Peyer's patch (tissue), 4 donors: ENCODE data around the gene SLBP. TPM values are rescaled to one million over a fixed set of nuclear protein-coding genes. Genes with fewer than 3 reads are reported as not detected.

Experiments
- DNase-seq, 3 donors: peaks; one replicate each; pipeline ENCODE4 v3.0.0-alpha.2; 2017 to 2019
- H3K27ac ChIP-seq, 4 donors: fragments of 200-600 bp; sonication (generic); one replicate each; pipeline ENCODE4 v1.5.1; 2016 to 2019
- H3K27me3 ChIP-seq, 2 donors: fragments of 200-600 bp; sonication (generic); one replicate each; pipeline ENCODE4 v1.5.1; 2019
- H3K36me3 ChIP-seq, 3 donors: fragments of 200-600 bp; sonication (generic); one replicate each; pipeline ENCODE4 v1.5.1; 2016 to 2019
- H3K4me1 ChIP-seq, 4 donors: fragments of 200-600 bp; sonication (generic); one replicate each; pipeline ENCODE4 v1.5.1; 2016 to 2019
- H3K4me3 ChIP-seq, 4 donors: fragments of 200-600 bp; sonication (generic); 1 replicate in 3 of 4; 2 replicates in 1 of 4; pipeline ENCODE4 v1.5.1; 2016 to 2019; ENCODE audit warnings: mild to moderate bottlenecking in 1 of 4
- H3K9me3 ChIP-seq, 4 donors: fragments of 200-600 bp; sonication (generic); one replicate each; pipeline ENCODE4 v1.5.1; 2016 to 2019; ENCODE audit warnings: mild to moderate bottlenecking in 1 of 4
- POLR2A ChIP-seq, 2 donors: fragments of 450-650 bp; IDR thresholded peaks; one replicate each; pipeline ENCODE4 v1.5.1; 2017; ENCODE audit warnings: antibody characterized with exemption in 2 of 2, mild to moderate bottlenecking in 2 of 2, moderate library complexity in 2 of 2
- total RNA-seq, 4 donors: library from RNA; depleted of rRNA; stranded (reverse); fragments of >200 nt; gene quantifications; one replicate each; pipeline ENCODE4 v1.1.0, GENCODE V29; 2016
- TF ChIP-seq, protein P1 (sequence below), 6 experiments: fragments of 450-650 bp in 4 of 6; fragments of 200-600 bp in 2 of 6; sonication (generic) in 1 of 6; IDR thresholded peaks; one replicate each; pipeline ENCODE4 v1.5.1; 2017 to 2019; ENCODE audit warnings: antibody characterized with exemption in 6 of 6, mild to moderate bottlenecking in 3 of 6, moderate library complexity in 1 of 6

The SLBP gene
- total RNA-seq, 4 donors from 2014 or later: 18.4 to 86.6 (median 26.2) TPM

DNA sequence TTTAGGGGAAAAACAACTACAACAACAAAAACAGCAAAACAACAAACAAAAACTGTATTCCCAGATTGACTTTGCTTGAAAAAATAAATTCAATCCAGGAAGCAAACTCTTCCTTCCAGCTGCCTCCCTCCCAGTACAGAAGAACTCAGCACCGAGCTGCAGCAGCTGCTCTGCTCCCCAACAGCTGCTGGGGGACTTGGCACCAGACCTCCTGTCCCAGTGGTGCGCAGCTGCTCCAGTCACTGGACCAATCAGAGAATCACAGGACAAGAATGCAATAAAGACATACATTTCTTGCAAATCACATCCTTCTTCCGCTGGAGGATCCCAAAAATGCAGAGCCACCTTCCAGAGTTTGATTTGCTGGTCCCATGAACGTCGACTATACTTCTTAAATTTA is 16.2 kb downstream of the SLBP start:
- no peak for DNase-seq
- Histone ChIP-seq H3K4me3 (no peak overlapping the region), H3K4me1 (no peaks in the 10 kb centered on the region), H3K9me3 (no peaks in the 10 kb centered on the region), H3K27me3 (no peaks in the 10 kb centered on the region), H3K36me3 (peaks cover 0 to 85% (median 0%) of the 10 kb centered on the region in 3 donors), H3K27ac (no peak overlapping the region)
- TF ChIP-seq, protein P1, sequence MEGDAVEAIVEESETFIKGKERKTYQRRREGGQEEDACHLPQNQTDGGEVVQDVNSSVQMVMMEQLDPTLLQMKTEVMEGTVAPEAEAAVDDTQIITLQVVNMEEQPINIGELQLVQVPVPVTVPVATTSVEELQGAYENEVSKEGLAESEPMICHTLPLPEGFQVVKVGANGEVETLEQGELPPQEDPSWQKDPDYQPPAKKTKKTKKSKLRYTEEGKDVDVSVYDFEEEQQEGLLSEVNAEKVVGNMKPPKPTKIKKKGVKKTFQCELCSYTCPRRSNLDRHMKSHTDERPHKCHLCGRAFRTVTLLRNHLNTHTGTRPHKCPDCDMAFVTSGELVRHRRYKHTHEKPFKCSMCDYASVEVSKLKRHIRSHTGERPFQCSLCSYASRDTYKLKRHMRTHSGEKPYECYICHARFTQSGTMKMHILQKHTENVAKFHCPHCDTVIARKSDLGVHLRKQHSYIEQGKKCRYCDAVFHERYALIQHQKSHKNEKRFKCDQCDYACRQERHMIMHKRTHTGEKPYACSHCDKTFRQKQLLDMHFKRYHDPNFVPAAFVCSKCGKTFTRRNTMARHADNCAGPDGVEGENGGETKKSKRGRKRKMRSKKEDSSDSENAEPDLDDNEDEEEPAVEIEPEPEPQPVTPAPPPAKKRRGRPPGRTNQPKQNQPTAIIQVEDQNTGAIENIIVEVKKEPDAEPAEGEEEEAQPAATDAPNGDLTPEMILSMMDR (IDR thresholded peaks at IDR 0.05): no peak
- no peak for TF ChIP-seq POLR2A (IDR thresholded peaks at IDR 0.05)

DNA sequence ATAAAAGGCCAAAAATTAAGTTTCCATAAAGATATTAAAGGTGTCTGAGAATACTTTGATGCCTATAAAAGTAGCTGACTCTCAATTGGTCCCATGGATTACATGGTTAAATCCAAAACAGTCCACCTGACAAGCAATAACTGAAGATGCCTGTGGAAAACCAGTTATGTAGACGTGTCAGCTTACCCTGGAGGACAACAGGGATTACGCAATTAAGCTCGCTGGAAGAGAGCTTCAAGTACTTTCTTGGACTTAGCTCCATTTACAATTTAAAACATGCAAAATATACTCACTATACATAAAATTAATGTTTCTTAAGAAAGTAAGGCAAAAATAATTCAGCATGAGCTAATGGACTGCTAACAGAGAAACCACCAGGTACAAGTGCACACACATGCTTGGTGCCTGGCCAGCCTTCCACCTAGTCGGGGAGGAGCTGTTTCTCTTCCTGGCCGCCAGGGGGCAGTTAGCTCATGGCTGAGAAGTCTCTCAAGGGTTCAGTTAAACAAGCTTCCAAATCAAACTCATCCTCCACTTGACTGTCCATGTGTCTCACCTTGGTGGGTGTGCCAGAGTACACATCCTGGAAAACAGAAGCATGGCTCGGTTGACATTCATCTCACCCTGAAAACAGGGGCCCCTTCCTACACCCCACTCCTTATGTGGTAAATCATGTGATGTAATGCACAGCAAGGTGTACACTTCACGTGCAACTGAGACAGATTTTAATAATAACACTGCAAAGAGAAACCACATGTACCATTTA is 18.8 kb downstream of the SLBP start:
- Histone ChIP-seq H3K4me1 (no peaks in the 10 kb centered on the region), H3K36me3 (peaks cover 0 to 77% (median 0%) of the 10 kb centered on the region in 3 donors), H3K9me3 (no peaks in the 10 kb centered on the region), H3K4me3 (no peak overlapping the region), H3K27me3 (no peaks in the 10 kb centered on the region), H3K27ac (no peak overlapping the region)
- DNase-seq: peak; percentile 54 to 83 (median 80)
- TF ChIP-seq POLR2A (IDR thresholded peaks at IDR 0.05): no peak
- TF ChIP-seq, protein P1 (IDR thresholded peaks at IDR 0.05): peak; percentile 83 to 91 (median 89)

DNA sequence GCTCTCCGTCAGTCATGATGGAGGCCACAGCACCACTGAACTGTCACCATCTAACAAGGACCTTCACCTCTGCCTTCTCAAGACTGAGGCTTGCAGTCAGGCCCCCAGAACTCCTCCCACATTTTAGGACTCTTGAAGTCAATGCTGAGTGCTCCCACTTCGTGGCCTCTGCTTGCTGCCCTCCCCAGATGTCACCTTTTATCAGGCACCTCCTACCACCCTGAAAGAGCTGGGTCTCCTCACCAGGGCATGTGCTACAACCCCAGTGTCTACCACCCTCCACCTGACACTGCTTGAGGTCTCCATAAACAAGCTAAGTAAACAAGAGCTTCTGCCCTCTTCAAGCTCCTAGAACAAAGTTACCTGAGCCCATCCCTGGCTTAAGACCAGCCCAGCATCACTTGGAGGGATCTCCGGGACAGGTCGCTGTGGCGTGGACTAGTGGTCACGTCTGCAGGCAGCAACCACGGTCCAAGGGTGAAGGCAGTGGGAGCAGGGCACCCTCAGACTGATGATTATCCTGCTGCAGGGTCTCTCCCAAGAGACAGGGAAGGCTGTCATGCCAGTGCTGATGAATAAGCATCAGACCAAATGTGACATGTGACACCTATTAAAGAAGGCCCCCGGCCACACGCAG is 20.3 kb downstream of the SLBP start:
- no peak for DNase-seq
- no peak overlapping the region for H3K4me3 ChIP-seq
- H3K9me3 ChIP-seq: no peaks in the 10 kb centered on the region
- H3K27me3 ChIP-seq: no peaks in the 10 kb centered on the region
- H3K4me1 ChIP-seq: no peaks in the 10 kb centered on the region
- H3K27ac ChIP-seq: no peak overlapping the region
- TF ChIP-seq POLR2A (IDR thresholded peaks at IDR 0.05): no peak
- TF ChIP-seq, protein P1 (IDR thresholded peaks at IDR 0.05): no peak
- H3K36me3 ChIP-seq: peaks cover 0 to 63% (median 0%) of the 10 kb centered on the region in 3 donors

DNA sequence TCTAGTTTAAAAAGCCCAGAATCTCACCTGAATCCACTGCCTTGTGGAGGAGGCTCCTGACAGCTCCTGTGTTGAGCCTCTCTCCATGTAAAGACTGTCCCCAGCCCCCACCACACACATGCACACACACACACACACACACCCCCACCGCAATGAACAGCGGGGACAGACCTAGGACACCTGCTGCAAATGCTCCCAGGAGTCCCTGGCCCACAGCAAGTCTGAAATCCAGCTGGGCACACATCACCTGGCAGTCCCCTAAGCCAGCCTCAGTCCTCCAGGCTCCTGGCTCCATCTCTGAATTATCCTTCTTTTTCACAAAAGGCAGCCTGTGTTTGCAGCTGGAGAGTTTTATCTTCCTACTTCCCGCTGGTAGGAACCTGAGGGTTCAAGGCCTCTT is 21.4 kb downstream of the SLBP start:
- no peaks in the 10 kb centered on the region for H3K27me3 ChIP-seq
- peaks cover 0 to 52% (median 0%) of the 10 kb centered on the region in 3 donors for H3K36me3 ChIP-seq
- DNase-seq: no peak
- no peaks in the 10 kb centered on the region for H3K4me1 ChIP-seq
- no peaks in the 10 kb centered on the region for H3K9me3 ChIP-seq
- H3K27ac ChIP-seq: no peak overlapping the region
- no peak for TF ChIP-seq POLR2A (IDR thresholded peaks at IDR 0.05)
- H3K4me3 ChIP-seq: no peak overlapping the region

DNA sequence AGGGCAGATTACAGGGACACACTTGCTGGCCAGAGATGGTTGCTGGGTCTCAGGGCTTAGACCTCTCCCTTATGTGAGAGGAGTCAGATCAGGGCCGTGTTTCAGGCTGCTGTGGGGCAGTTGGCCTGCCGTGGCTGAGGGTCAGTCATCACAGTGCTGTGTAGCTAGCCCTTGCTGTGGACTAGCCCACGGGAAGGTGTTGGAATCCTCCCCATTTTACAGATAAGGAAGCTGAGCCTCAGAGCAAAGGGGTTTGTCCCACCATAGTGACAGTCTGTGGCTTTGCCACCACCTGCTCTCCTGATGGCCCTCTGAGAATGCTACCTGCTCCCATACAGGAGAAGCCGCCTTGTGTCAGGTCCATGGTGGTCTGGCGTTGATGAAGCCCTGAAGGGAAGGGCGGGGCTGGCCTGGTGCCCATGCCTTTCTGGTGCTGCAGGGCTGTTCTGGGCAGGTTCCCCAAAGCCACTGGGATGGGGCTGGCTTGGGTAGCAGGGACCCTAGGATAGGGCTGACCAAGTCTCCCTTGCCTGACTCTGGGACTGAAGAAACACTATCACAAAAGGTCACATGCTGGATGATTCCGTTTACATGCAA is 25.6 kb downstream of the SLBP start:
- Histone ChIP-seq H3K27ac (no peak overlapping the region), H3K27me3 (no peaks in the 10 kb centered on the region), H3K4me3 (no peak overlapping the region), H3K36me3 (peaks cover 0 to 17% (median 0%) of the 10 kb centered on the region in 3 donors), H3K4me1 (peaks cover 0 to 12% (median 0%) of the 10 kb centered on the region in 4 donors), H3K9me3 (no peaks in the 10 kb centered on the region)
- TF ChIP-seq, protein P1 (IDR thresholded peaks at IDR 0.05): no peak
- no peak for TF ChIP-seq POLR2A (IDR thresholded peaks at IDR 0.05)
- no peak for DNase-seq
